Superior temporal gyrus (tissue), 1 donor: Measurements from ENCODE around the gene GNL3L.
"Not testable (repeated sequence)": the region's sequence is repeated elsewhere in the genome, so short reads cannot be mapped to it uniquely, and the experiment has no call there.

Source experiments
- DNase-seq: peaks from one replicate; pipeline ENCODE4 v3.0.0-alpha.2; 2016; ENCODE audit errors: extremely low spot score

Gene GNL3L

DNA sequence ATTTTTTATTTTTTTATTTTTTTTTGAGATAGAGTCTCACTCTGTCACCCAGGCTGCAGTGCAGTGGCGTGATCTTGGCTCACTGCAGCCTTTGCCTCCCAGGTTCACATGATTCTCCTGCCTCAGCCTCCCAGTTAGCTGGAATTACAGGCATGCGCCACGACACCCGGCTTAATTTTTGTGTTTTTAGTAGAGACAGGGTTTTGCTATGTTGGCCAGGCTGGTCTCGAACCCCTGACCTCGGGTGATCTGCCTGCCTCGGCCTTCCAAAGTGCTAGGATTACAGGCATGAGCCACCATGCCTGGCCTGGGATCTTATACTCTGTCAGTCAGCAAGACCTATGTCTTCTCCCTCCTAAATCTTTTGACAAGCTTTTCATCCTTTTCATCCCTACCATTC is 25.0 kb downstream of the GNL3L start:
- DNase-seq = not testable (repeated sequence)

DNA sequence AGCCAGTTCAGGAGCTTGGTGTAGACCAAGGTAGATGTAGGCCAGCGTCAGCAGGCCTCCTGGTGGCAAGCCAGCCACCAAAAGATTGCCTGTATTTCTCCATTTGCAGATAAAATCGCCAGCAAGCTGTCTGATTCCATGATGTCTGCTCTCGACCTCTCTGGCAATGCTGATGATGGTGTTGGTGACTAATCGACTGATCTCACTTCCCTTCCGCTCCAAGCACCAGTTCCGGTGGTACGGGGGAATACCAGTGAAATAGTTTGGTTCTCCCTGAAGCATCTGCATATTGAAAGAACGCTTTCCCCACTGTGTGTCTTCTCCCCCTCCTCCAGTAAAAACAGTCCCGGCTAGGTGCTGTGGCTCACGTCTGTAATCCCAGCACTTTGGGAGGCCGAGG is 30.4 kb downstream of the GNL3L start:
- no peak for DNase-seq

DNA sequence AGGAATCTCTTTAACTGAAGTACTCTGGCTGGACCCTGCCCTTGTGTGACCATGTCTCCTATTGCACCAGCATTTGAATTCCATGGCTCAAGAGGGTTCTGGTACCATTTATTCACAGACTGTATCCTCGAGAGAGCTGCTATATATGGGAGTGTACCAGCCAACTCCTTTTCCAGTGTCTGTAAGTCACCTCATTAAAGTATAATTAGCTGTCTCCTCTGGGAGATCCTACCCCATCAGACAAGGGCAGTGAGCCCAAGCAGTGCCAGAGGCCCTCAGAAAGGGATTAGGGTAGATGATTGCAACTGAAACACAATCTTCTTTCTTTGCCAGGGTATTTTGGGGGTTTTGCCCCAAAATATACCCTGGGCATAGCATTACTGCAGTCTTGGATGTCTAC is 31.6 kb downstream of the GNL3L start:
- no peak for DNase-seq

- no peak for DNase-seq
Measured at GRCh38 chrX:54564936-54565335, 34.9 kb downstream of the GNL3L start.

DNA sequence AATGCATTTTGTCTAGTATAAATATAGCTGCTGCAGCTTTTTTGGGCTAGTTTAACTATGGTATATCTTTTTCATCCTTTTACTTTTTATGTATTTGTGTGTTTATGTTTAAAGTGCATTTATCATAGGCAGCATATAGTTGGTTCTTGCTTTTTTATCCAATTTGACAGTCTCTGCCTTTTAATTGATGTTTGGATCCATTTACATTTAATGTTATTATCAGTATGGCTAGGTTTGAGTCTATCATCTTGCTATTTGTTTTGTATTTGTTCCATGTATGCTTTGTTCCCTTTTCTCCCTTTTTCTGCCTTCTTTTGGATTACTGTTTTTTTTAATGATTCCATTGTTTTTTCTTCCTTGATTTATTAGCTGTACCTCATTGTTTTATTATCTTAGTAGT is 40.3 kb downstream of the GNL3L start:
- DNase-seq = no peak

- DNase-seq = not testable (repeated sequence)
Measured at GRCh38 chrX:54572641-54573040, 42.6 kb downstream of the GNL3L start.

GRCh38 chrX:54597728-54598127 is 67.7 kb downstream of the GNL3L start:
- no peak for DNase-seq

- DNase-seq = no peak
Measured at GRCh38 chrX:54602563-54602962, 72.5 kb downstream of the GNL3L start.
